ENCODE results near the gene TBC1D17. TPM values are rescaled to one million over a fixed set of nuclear protein-coding genes. Genes with fewer than 3 reads are reported as not detected.
A peak's percentile ranks its signal among the peaks of the same experiment; 100 is the strongest.

Gene TBC1D17
- total RNA-seq, 1 donor from 2014 or later: 68.1 TPM

GRCh38 chr19:49877879-49878743 lies 609 bp downstream of the TBC1D17 start:
- peak; percentile 98 for DNase-seq (ENCODE audit: low spot score)

- no peak for DNase-seq (ENCODE audit: low spot score)
These were observed 1.2 kb downstream of the TBC1D17 start for GRCh38 chr19:49878744-49879070.

GRCh38 chr19:49879243-49879963 lies 1.9 kb downstream of the TBC1D17 start:
- DNase-seq (ENCODE audit: low spot score): no peak

GRCh38 chr19:49880162-49880869 lies 2.8 kb downstream of the TBC1D17 start:
- DNase-seq (ENCODE audit: low spot score): no peak

GRCh38 chr19:49881186-49881585 lies 3.7 kb downstream of the TBC1D17 start:
- no peak for DNase-seq (ENCODE audit: low spot score)

GRCh38 chr19:49881672-49882394 lies 4.3 kb downstream of the TBC1D17 start:
- DNase-seq (ENCODE audit: low spot score): no peak

GRCh38 chr19:49882643-49883042 lies 5.1 kb downstream of the TBC1D17 start:
- no peak for DNase-seq (ENCODE audit: low spot score)

GRCh38 chr19:49883094-49883493 lies 5.6 kb downstream of the TBC1D17 start:
- DNase-seq (ENCODE audit: low spot score): no peak

GRCh38 chr19:49884109-49884508 lies 6.6 kb downstream of the TBC1D17 start:
- DNase-seq (ENCODE audit: low spot score): no peak

GRCh38 chr19:49884760-49885159 lies 7.3 kb downstream of the TBC1D17 start:
- DNase-seq (ENCODE audit: low spot score): no peak

- no peak for DNase-seq (ENCODE audit: low spot score)
These were observed 9.6 kb downstream of the TBC1D17 start for GRCh38 chr19:49887037-49887664.

GRCh38 chr19:49887665-49888509 lies 10.4 kb downstream of the TBC1D17 start:
- no peak for DNase-seq (ENCODE audit: low spot score)

- DNase-seq (ENCODE audit: low spot score): no peak
These were observed 11.0 kb downstream of the TBC1D17 start for GRCh38 chr19:49888510-49888824.

GRCh38 chr19:49889038-49889686 lies 11.7 kb downstream of the TBC1D17 start:
- no peak for DNase-seq (ENCODE audit: low spot score)

- DNase-seq (ENCODE audit: low spot score): peak; percentile 75
These were observed 12.3 kb downstream of the TBC1D17 start for GRCh38 chr19:49889687-49890348.

- DNase-seq (ENCODE audit: low spot score): no peak
These were observed 13.1 kb downstream of the TBC1D17 start for GRCh38 chr19:49890349-49891311.

GRCh38 chr19:49891393-49891792 lies 13.9 kb downstream of the TBC1D17 start:
- DNase-seq (ENCODE audit: low spot score): no peak

GRCh38 chr19:49892716-49893115 lies 15.2 kb downstream of the TBC1D17 start:
- no peak for DNase-seq (ENCODE audit: low spot score)
